GM18517 (cell line): ENCODE measurements around the gene POU3F3.

Experiments
- ATAC-seq: cut with Tn5 transposase; IDR thresholded peaks from one replicate; pipeline ENCODE4 v1.9.1; 2021; ENCODE audit warnings: mild to moderate bottlenecking, moderate library complexity; ENCODE audit not compliant: unreplicated experiment

The POU3F3 gene

DNA sequence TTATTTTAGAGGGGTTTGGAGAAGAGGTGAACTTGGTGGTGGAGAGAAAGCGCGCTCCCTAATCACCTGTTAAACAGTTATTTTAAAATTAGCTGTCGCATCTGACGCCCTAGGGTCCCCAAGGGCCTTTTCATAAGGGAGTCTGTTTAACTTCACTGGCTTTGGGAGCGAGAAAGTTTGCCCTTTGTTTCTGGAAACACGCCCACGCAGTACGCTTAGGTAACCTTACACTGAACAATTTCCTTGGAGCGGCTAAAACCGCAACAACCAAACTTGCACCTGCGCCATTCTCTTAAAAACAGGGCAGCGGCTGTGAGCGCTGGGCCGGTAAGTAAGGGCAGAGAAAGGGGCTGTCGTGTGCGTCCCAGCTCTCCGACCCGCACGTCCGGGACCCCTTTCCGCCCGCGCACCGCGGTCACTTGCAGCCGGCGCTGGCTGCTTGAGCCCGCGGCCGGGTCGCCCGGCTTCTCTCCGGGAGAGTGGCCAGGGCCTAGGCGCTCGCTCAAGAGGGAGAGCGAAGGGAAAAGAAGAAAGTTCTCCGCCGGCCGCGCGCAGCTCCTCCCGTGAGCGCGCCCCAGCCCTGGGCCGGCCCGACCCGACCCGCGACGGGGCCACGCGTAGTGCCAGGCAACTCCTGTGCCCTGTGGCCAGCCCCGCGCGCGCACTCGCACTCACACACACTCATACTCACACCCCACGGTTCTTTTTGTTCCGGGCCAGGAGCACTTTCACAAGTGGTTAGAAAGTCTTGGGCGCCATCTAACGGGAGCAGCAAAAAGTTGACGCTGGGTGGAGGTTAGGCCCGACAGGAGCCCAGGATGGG is 19.2 kb downstream of the POU3F3 start:
- peak; percentile 85 for ATAC-seq

- ATAC-seq = no peak
These were observed 19.8 kb downstream of the POU3F3 start for GRCh38 chr2:104873689-104874054.

GRCh38 chr2:104874230-104874629 is 20.3 kb downstream of the POU3F3 start:
- no peak for ATAC-seq

- ATAC-seq = no peak
These were observed 21.3 kb downstream of the POU3F3 start for GRCh38 chr2:104875262-104875661.

DNA sequence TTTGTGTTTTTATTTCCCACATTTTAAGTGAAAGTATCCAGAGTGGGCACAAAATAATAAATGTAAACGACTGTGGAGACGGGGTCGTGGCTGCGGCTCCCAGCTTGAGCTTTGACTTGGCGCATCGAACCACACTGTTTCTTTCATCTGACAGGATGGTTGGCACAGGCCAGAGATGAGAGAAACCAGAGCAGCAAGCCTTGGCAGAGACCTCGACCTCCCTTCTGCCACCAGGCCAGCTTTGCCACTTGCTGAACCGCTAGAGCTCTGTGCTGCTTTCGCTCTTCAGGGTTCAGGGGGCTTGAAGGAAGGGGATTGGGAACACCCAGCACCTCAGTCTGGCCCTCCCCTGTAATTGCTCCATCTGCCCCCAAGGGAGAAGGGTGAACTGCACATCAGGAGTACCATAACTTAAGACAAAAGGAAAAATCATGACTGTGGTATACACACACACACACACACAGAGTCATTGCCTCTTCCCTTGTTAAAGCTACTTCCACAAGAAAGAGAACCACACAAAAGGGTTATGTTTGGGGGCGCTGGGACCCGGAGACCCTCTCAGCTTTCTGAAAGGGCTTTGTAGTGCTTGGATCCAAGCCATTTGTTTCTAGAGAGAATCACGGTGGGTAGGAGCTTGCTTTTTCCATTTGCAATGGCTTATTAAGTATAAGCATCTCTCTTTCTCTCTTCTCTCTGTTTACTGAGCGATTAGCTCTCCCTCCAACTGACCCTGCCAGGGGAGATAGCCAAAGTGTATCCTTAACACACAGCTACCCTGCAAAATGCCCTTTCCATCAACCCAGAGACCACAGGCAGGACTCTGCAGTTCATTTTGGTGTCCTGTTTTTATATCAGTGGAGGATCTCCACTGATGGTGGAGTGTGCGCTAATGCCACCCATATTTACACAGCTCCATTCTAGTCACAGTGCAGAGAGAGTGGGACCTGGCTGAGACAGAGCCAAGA is 23.0 kb downstream of the POU3F3 start:
- ATAC-seq = no peak

DNA sequence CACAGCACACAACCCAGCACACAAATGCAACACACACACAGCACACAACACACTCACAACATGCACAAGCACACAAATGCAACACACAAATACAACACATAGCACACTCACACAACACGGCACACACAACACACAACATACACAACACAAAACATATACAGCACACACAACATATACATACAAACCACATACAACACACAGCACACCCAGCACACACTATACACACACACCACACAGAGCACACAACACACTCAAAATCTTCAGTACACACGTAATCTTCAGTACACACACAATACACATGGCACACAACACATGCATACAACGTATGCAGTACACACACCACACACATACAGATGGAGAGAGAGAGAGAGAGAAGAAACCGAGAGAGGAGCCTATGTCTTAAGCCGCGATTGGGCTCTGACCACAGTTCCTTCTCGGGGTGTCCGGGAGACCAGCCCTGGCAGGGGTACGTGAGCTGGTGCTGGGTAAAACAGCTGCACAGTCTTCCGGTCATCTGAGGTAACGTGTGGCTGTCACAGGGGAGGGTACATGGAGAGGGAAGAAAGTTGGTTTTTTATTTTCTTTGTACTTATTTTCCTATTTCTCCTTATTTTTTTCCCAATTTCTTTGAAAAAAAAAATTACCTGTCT is 25.1 kb downstream of the POU3F3 start:
- no peak for ATAC-seq

- ATAC-seq = no peak
These were observed 26.2 kb downstream of the POU3F3 start for GRCh38 chr2:104880076-104880475.

DNA sequence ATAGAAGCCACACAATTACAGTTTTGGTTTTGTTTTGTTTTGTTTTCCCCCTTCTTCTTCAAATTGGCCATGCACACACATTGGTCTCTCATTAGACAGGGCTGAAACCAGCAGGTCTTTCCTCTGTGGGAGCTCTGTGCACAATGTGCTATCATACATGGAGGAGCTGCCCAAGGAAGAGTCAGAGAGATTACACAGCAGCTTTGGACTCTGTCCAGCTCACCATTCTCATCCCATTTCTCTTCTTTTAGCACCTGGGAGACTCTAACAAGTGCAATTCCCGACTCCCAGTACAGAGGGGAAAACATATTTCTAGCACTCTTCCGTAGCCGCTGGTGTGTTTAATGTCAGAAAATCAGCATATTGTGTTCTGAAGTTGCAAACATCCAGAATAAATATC is 29.4 kb downstream of the POU3F3 start:
- ATAC-seq = no peak

DNA sequence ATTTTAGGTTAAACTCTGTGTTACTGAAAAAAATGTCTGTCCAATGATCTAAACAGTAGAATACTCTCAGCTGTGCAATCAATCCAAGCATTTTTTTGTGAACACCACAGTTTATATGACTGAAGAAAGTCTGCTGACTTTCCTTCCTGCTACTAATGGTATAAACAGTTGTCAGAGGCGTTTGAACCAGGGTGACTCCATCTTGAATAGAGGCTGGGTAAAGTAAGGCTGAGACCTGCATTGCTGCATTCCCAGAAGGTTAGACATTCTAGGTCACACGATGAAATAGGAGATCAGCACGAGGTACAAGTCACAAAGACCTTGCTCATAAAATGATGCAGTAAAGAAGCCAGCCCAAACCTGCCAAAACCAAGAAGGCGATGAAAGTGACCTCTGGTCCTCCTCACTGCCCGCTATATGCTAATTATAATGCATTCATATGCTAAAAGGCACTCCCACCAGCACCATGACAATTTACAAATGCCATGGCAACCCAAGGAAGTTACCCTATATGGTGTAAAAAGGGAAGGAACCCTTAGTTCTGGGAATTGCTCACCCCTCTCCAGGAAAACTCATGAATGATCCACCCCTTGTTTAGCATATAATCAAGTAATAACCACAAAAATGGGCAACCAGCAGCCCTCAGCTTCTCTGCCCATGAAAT is 31.3 kb downstream of the POU3F3 start:
- ATAC-seq = no peak

GRCh38 chr2:104887676-104888075 is 33.8 kb downstream of the POU3F3 start:
- ATAC-seq = no peak

- ATAC-seq = no peak
These were observed 34.8 kb downstream of the POU3F3 start for GRCh38 chr2:104888489-104889258.

DNA sequence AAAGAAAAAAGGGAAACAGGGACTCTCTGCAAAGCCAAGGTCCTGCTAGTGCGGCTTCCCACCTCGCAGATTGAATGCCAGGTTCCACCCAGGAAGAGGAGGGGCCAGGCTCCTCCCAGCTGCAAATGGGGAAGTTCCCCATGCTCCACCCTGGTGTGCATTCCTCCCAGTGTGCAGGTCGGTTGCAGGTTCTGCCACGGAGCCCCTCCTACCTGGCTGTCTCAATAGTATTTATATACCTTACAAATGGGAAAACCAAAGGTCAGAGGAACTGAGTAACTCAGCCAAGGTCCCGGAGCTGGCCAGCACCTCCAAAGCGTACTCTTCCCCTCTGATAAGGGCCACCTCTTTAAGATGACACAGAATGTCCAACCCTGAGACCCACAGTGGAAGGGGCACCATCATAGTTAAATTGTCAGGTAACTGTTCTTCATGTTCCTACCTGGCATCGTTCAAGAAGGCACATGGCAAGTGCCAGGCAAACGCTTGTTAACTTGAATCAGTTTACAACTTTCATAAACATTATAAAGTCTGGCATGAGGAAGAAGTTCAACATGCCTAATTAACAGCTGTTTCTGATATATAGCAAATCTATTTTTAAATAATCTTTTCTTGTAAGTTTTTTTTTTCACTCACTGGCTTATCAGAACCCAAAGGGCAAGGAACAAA is 35.5 kb downstream of the POU3F3 start:
- ATAC-seq = no peak

GRCh38 chr2:104889960-104890684 is 36.2 kb downstream of the POU3F3 start:
- no peak for ATAC-seq

- ATAC-seq = no peak
These were observed 36.8 kb downstream of the POU3F3 start for GRCh38 chr2:104890685-104891069.

DNA sequence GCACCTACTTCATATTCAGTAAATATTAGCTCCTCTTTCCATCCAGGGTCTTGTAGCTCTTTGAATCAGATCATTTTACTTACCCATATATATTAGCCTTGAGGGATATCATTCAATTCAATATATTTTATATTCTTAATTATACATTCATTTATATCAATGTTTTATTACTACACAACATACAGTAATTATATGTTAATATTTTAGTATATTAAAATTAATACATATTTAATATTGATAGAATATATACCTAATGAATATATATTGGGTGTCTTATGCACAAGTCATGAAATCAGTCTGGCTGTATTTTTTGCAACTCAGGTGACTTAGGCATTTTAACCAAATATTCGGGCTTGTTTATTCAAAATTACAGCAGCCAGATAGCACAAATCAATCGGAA is 37.2 kb downstream of the POU3F3 start:
- no peak for ATAC-seq

- no peak for ATAC-seq
These were observed 42.5 kb downstream of the POU3F3 start for GRCh38 chr2:104896446-104896845.

DNA sequence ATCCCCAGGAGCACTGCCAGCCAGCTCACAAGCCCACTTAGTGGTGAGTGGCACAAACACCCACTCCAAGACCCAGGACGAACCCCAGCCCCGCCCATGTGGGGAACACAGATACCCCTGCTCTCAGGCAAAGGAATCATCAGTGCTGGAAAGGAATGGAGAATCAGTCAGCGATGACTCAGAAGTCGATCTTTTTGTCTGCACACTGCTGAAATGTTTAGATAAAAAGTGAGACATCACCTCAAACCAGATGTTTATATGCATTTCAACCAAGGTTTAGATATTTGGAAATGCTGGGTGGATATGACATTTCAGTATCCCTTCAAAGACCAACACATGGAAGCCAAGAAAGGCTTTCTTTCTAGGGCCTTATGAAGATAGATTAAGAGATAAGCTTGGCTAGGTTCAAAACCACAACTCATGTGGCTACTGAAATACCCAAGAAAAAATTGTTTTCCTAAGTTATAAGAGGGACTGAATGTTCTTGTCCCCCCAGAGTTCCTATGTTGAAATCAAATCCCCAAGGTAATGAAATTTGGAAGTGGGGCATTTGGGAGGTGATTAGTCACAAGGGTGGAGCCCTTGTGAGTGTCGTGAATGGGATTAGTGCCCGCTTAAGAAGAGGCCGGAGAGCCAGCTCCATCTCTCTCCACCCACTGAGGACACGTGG is 43.7 kb downstream of the POU3F3 start:
- ATAC-seq = no peak

- no peak for ATAC-seq
These were observed 46.7 kb downstream of the POU3F3 start for GRCh38 chr2:104900608-104901007.
